Hair follicular keratinocyte (primary cell): ENCODE results near the gene ANGPTL3. TPM values are rescaled to one million over a fixed set of nuclear protein-coding genes. Genes with fewer than 3 reads are reported as not detected.

Experiments
- total RNA-seq: library from RNA; depleted of rRNA; stranded (reverse); fragments of >200 nt; gene quantifications from 2 replicates; pipeline ENCODE4 v1.2.3, GENCODE V29; 2015

ANGPTL3 gene
- not detected in 2 replicates for total RNA-seq

GRCh38 chr1:62597281-62597680 is at the start of gene ANGPTL3:
ANGPTL3 (plus strand) TSS chr1:62597520; CDS start chr1:62597567, 47 bp downstream.

Other genes with a start within 250 kb of the ANGPTL3 start
- 15.9 and 28.6 TPM in 2 replicates for gene USP1, start 160.5 kb upstream of the ANGPTL3 start, total RNA-seq
- gene DOCK7, start 90.9 kb downstream of the ANGPTL3 start, total RNA-seq, result 27.9 and 58.6 TPM in 2 replicates
- 7.3 TPM in 2 replicates for gene ATG4C, start 186.6 kb downstream of the ANGPTL3 start, total RNA-seq